Stimulated activated CD4-positive, alpha-beta T cell treated with anti-CD3 and anti-CD28 coated beads, Interleukin-4, amount 100 ng/mL, for 4 hours (primary cell): ENCODE results near the gene RAB3IL1.

Source experiments
- DNase-seq, 2 experiments: peaks; one replicate each; pipeline ENCODE4 v3.0.0-alpha.2; 2020

The RAB3IL1 gene

DNA sequence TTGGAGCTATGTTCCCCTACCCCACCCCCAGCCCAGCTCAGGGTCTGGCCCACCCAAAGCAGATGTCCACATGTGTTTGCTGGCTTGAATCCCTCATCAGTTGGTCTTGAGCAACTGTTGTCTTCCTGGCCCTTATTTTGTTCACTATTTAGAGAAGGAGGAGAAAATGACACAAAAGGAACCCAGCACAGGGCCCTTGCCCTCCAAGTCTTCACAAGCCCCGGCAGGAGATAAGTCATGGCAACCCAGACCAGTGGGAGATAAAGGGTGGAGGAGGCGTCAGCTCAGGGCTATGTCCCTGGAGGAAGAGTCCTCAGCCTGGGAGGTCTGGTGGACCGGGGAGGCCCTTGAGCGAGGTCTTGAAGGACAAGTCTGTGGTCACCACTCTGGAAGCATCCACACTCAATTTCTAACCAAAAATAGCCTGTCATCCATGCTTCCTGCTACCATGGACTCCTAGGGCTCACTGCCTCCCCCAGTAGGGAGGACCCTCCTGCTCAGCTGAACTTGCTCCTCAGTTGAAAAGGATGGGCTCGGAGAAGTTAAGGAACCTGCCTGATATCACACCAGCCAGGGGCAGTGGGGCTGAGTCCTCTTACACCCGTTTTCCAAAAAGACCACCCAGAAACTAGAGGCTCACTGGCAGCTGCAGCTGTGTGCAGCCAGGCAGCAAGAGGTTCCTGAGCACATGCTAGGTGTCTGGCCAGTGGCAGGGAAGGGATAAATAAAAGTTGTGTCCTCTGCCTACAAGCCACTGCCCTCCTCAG lies 1.8 kb upstream of the RAB3IL1 start:
- DNase-seq: no peak

DNA sequence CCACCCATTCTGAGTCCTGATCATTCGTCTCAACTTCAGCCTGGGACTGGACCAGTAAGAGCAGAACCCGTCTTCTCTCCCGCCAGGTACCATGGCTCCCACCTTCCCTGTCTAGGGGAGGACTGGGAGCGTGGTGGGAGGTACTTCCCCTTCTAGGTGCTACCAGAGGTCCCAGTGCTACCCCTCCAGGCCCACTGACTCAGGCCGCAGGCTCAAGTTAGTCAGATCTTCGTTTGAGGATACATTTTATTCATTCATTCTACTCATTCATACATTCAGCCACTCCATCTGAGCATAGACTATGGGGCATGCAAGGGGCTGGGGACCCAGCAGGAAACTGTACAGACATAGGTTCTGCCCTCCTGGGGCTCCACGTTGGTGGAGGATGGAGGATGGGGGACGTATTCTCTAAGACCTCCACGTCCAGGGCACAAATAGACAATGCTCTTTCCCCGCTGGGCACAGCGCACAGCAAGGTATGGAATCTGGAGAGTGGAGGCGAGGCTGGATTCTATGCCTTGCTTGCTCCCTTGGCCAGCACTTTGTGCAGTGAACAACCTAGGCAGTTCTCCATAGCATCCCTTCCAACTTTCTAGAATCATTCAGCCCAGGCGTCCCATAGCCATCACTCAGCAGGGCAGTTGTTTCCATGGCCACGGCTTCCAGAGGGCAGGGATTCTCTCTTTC lies 1.0 kb upstream of the RAB3IL1 start:
- no peak for DNase-seq

DNA sequence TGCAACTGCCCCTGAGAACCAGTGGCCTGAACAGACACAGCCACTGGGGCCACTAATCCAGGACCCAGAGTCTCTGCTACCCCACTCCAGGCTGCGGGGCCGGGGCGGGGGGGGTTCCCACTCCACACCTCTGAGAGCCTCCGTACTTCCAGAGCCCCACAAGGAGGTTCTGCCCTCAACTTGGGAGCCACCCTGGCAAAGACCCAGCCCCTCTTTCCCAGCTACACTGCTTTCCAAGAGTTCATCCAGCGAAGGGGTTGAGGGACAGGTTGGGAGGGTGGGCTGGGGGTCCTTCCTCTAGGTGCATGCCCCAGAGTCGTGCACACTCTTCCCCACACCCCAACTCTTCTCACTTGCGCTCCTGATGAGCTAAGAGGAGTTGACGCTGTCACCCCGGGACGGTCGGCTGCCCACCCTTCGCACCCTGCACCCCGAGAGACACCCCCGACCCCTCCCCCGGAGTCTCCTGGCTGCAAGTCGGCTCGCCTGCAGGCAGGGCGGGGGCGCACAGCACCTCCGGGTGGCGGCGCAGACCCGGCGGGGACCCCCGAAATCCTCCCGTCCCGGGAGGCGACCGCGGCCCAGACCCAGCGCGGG lies 531 bp downstream of the RAB3IL1 start:
- no peak for DNase-seq

DNA sequence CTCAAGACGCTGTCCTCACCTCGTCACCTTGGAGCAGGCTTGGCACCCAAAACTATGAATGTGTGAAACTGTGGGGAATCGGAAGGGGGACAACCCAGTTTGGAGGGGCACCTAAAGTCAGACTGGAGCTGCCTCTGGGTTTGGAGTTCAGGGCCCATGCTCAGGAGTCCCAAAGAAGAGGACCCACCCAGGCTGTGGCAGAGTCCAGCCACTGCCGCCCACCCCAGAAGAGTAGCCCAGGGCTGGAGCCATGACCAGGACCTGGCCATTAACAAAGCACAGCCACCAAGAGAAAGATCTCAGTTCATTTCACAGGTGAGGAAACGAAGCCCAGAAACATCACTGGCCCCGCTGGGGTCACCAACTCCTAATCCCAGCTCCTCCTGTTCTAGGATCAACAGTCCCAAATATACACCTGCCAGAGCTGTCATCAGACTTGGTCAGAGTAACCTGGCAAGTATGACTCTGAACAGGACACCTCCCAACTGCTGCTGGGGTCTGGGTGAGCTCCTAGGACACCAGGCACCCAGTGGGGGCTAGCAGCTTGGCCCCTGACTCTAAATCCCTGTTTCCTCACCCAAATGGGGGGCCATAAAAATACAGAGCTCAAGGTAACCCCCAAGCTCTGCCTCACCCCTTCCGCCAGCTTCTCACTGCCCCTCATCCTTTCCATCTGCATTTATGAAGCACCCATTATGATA lies 2.7 kb downstream of the RAB3IL1 start:
- no peak for DNase-seq

DNA sequence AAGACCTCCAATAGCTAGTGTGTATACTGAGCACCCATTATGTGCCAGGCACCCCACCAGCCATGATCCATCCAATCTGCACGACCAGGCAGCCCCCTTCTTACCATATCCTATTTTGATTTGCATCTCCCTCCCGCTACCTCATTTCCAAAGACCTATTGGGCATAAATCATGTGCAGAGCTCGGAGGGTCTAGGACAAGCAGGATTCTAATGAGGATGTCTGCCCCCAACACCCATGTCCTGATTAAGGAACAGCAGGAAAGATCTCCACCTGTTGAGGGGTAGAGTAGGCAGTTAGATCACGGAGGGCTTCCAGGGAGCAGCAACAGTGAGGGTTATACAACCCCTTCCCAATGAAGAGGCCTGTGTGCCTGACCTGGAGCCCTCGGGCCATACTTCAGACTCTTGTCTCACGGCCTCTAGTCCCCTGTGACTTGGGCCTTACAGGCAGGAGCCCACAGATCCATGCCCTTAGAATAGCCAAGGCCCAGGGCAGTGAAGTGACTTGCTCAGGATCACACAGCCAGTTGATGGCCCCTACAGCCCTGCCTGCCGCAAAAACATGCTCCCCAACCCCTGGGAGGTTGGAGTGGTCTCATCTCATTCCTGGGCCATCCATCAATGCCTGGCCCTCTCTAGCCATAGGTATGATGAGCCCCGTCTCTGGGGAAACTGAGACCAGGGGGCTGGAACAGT lies 3.5 kb downstream of the RAB3IL1 start:
- no peak for DNase-seq

DNA sequence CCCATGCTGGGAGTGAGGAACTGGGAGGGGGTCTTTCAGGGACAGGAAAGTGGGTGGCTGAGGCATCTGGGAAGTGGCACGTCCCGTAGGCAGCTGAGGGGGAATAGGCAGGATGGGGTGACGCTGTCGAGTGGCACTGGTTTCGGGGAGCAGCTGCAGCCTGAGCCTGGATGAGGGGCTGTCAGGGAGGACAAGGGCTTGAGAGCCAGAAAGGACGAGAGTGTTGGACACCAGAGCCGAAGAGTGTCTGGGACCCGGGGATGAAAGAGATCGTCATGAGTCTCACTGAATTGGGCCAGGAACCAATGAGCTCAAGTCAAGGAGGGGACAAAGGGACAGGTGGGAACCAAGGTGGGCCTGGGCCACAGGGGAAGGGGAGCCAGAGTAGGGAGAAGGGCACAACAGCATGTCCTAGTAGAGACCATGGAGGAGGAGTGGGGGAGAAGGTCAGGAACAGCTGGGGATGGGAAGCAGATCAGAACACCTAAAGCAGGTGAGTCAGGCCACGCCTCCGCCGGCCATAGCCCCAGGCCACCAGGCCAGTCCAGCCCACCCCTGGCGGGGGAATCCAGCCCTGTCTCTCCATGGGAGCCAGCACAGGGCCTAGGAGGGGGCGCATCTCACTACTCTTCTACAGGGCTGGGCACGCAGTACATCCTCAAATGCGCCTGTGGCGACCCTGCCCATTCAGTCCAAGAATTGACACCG lies 4.2 kb downstream of the RAB3IL1 start:
- DNase-seq: no peak

DNA sequence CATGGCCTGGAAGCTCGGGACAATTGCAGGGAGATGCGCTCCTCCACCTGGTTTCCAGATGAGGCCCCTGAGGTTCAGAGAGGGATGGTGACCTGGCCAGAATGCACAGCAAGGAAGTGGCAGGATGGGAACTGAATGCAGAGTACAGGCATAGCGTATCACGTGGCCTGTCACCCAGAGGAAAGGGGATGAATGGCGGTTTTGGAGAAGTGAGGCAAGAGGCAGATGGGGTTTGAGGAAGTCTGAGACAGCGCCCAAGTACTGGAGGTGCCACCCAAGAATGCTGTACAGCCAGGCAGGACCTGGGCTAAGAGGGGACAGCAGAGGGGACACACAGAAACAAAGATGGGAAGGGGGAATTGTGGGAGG lies 4.9 kb downstream of the RAB3IL1 start:
- no peak for DNase-seq

DNA sequence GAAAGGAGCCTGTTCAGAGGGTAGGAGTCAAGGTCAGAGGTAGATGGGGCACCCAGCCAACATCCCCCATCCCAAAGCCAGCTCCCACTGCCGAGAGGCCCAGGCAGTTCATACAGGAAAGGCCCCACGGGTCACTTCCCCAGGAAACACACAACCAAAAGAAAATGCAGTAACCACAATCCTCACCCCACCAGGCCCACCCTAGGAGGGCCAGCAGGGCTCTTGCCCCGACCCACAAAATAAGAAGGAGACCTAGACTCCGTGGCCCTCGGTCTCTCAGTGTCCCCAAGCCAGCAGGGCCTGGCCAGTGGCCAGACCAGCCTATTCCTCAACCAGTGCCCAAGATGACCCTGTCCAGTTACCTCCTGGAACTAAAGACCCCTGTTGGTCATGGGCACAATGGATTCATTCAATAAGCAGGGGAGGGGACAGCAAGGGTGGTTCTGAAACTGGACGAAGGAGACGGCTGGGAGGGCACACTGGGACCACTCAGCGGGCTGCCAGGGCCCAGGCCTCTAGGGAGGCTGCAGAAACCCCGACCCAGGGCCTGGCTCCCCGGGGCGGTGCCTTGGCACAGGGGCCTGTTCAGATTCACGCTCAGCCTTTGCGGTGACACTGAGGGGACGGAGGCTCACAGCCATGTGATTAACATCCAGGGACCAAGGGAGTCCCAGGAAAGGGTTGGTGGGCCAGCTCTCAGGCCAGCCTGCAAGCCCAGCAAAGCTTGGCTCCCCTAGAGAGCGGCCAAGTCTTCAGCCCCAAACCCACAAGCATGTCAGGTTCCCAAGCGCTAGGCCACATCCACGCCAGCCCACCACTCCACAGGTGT lies 5.5 kb downstream of the RAB3IL1 start:
- DNase-seq: no peak

DNA sequence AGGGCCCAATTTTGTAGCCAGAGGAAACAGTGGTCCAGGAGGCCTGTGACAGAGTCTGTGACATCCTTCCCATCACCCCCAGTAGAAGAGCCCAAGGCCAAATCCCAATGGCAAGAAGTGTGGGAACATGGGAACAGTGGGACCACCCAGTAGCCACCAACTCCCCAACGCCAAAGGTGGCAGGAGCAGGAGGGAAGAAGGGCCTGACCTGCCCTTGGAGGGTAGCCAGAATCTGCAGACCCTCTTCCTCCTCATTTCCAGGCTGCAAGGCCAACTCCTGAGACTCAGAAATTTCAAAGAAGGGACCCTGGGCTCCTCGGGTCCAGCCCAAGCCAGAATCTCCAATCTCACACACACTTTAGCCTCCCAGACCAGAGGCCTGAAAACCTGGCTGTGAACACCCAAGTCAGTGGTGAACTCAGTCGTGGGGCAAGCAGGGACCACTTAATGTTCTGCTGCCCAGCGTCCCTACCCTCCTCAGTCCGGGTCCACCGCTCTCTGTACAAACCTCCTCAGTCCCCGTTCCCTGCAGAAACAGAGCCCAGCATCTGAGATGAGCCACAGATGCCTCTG lies 6.2 kb downstream of the RAB3IL1 start:
- DNase-seq: no peak

DNA sequence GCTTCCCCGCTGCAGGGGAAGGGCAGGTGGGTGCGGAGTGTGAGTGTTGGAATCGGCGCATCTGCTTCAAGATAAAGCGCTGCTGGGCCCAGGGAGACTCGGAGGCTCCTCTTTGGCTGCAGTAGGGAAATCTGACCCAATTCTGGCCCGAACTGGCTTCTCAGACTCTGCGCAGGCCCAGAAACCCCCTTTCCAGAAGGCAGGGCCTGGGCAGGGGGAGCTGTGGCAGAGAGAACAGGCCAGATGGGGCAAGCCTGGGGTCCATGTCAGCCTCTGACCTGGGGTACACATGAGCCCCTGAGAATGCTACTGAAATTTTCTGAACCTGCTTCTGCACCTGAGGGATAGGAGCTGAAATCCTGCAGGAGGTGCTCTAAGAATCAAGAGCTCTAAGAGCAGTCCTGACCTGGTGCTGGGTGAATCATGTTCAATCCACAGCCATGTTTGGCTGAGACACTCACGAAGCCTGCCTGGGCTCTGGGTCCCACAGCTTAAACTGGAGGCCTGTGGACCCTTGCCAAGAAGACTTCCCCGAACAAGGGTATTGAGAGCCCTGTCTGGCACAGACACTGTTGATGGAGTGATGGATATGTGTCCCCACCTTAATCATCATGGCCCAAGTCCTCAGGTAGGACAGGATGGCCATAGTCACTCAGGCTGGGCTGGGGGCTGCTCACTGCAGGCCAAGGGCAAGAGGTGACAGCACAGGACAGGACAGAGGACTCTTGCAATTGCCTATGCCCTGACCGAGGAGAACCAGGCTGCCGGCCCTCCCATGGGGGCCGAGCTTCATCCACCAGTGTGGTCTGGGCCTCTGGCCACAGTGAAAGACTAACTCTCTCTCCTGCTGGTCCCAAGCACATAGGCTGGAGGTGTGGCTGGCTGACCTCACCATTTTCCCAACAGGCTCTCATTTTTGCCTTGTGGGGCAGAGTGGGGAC lies 6.9 kb downstream of the RAB3IL1 start:
- no peak for DNase-seq

DNA sequence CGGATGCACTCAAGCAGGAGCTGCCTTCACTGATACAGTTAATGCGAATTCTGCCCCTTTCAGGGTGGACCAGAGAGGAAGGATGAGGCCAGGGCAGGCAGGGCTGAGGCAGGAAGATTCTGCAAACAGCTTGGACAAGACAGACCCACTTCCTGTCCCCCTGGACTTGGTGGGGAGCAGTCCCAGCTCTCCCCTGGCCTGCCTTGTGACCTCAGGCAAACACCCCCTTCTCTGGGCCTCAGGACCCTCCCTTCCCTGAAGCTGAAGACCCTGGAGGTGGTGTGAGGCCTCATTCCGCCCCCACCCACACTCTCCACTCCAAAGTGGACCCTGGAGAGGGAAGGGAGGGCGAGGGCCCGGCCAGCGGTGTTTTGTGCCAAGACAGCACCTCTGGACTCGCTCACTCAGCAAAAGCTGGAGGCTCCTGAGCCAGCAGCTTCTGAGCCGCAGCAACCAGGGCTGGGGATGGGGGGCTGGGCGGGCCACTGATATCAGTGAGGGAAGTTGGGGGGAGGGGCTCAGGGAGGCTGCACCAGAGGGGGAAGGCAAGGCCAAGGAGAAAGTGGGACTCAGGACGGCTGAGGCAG lies 8.5 kb downstream of the RAB3IL1 start:
- DNase-seq: no peak

DNA sequence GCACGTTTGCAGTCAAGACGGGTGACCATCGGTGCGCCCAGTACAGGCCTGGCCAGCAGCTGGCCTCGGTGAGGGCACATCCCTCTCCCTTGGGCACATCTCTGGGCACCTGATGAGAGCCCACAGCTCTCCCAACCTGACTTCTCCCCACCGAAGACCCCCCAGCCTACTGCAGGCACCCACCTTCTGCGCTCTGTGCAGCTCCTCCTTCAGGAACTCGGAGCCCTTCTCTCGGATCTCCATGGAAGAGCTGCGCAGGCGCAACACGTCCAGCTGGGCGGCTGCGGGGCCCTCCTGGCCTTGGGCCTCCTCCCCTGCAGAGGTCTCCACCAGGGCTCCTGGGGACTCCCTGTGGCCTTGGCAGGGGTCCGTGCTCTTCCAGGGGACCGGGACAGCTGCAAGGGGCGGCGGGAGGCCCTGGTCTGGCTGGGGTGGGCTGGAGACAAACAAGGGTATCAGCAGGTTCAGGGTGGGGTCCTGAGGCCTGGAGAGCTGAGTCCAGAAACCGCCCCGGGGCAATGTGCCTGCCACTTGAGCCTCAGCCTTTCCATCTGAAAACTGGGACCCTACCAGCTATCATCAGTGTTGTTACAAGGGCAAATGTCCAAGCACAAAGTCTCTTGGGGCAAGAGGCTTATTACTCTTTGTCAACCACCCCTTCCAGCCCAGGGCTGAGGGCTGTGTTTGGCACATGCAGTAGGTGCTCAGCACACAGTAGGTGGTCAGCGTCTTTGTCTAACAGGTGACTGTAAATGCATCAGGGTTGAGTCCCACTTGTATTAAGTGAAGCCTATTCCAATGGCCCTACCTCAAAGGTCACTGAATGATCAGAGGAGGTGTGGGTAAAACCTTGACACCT lies 9.3 kb downstream of the RAB3IL1 start:
- no peak for DNase-seq

DNA sequence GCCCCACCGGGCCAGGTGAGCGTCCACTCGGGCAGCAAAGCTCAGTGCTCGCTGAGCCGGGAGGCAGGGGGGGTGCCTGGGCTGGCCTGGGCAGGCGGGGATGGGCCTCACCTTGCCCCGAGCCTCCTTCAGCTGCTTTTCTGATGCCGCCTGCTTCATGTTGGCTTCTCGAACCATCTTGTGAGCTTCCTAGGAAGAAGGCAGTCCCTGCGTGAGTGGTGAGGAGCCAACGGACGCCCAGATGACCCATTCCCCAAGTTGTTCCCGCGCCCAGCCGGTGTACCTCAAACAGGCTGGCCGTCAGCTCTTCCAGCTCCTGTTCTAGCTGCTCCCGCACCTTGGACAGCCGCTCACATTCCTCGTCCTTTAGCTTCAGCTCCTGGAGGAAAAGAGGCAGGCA lies 10.1 kb downstream of the RAB3IL1 start:
- no peak for DNase-seq

DNA sequence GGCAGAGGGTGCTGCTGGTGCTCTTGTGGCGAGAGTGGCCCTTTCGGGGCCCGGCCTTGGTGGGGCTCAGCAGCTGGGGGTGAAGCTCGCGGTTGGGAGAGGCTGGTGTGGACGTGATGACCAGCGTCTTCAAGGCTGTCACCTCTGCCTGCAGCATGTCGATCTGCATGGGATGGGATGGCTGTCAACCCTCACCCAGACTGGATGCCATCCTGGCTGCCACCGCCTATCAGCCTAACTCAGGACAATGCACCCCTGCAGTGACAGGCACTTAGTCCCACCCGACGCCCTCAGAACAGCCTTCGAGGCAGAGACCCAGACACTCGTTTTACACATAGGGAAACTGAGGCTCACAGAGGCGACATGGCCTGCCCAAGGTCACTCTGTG lies 10.8 kb downstream of the RAB3IL1 start:
- DNase-seq: no peak

DNA sequence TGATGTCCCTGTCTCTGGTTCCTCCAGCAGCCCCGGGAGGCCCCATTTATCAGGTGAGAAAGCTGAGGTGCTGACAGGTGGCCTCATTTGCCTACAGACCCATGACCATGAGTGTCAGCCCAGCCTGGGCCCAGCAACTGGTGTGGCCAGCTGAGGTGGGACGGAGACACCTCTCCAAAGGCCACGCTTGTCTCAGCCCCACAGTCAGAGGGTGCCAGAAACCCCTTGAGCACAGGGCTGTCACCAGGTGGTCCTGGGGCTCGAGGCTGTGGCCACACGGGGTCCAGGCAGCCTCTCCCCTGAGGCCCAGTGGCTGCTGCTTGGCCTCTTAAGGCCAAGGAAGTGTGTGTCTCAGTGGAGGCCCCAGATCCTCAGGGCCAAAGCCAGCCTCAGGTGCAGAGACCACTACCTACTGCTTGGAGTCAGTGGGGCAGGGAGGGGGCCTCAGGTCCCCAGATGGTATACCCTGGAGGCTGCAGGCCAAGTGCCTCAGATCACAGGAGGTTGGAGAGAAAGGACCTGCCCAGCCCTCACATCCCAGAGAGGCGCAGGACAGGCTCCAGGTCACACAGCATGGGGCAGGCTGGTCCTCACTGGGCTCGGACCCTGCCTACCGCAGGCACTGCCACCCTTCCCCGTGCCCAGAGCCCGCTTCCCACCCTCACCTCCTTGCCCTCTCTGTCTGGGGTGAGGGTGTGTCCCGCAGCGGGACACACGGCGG lies 11.4 kb downstream of the RAB3IL1 start:
- no peak for DNase-seq

DNA sequence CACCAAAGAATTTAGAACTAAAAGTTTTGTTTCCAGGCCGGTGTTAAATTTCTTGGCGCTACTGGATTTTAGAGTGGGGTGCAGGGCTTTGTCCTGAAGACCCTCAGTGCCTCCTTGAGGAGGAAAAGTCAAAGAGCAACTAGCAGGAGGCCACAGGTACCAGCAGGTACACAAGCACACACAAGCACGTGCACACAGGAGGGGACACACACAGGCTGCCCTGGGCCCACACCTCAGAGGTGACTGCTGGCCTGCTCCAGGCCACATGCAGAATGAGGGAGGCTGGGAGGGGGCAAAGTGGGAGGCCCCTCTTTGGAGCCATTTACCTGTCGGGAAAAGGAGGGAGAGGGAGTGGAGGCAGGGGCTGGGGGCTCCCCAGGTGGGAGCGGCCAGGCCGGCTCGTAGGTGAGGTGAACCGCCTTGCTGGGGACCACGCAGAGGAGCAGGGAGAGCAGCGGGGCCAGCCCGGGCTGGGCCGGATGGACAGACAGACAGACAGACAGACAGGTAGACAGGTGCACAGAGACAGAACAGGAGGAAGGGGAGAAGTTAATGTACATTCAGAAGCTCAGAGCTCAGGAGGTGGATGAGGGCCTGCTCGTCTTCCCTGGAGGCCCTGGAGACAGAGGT lies 12.2 kb downstream of the RAB3IL1 start:
- DNase-seq: no peak

DNA sequence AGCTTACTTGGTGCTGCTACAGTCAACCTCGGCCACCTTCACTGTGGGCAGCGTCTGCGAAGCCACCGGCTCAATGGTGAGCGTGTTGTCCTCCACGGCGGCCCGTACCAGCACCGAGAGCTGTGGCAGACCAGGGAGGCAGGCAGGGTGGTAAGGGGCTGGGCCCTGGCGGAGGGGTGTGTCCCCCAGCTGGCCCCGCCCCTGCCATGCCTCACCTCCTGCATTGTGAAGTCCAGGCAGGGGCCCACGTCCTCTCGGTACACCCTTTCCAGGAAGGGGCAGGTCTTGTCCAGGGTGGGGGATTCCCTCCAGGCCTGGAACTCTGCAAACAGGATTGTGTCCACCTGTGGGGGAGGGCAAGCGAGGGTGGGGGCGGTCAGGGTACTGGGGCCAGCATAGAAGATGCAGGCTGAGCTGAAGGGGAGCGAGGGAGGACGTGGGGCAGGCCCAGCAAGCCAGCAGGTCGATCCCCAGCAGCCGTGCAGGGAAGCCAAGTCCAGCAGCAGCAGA lies 12.8 kb downstream of the RAB3IL1 start:
- DNase-seq: no peak
